HepG2 (cell line): ENCODE results near the gene ACSM2A. TPM values are rescaled to one million over a fixed set of nuclear protein-coding genes. Genes with fewer than 3 reads are reported as not detected.
A peak's percentile ranks its signal among the peaks of the same experiment; 100 is the strongest.
"Not testable (repeated sequence)": the region's sequence is repeated elsewhere in the genome, so short reads cannot be mapped to it uniquely, and the experiment has no call there.

Source experiments
- ATAC-seq: fragments of 200-7000 bp; cut with Tn5 transposase; 3 replicates; pipeline ENCODE4 v1.9.1; 2020; ENCODE audit warnings: mild to moderate bottlenecking, moderate library complexity
- BruUV-seq: library from RNA; stranded (reverse); fragments of 400-500 nt; replicated peaks from 2 replicates; lab custom pipeline; 2021; lab: Mats Ljungman, UMichigan
- CTCF ChIA-PET: fragments of 300-600 bp; formaldehyde crosslinking; extraction: SDS; loops from one replicate; lab custom pipeline; 2021; ENCODE audit warnings: low total read pairs, inconsistent platforms, low intra/inter-chr PET ratio; lab: Yijun Ruan, JAX
- POLR2A ChIA-PET: fragments of 350-600 bp; sonication (Branson Sonifier 250); formaldehyde crosslinking; loops from one replicate; lab custom pipeline; 2020; ENCODE audit warnings: antibody characterized with exemption, inconsistent platforms; lab: Yijun Ruan, JAX
- DNase-seq: peaks from one replicate; pipeline ENCODE4 v3.0.0-alpha.2; 2015; ENCODE audit warnings: low spot score
- FAIRE-seq: peaks from 3 replicates; lab custom pipeline; 2011; peaks lifted over from hg19 to GRCh38; lab: Jason Lieb, UNC
- H2AFZ ChIP-seq: one replicate; pipeline ENCODE4 v1.6.1; 2011; ENCODE audit warnings: low read length, inconsistent platforms
- H3K27ac ChIP-seq: fragments of 300-600 bp; 3 replicates; pipeline ENCODE4 v1.8.0; 2011; ENCODE audit warnings: mixed run types, mild to moderate bottlenecking, mixed read lengths, low read length, inconsistent platforms; ENCODE audit not compliant: insufficient read depth; ENCODE audit errors: extremely low read length
- H3K27me3 ChIP-seq, 2 experiments: fragments of 200-600 bp in 1 of 2; 2 replicates in 1 of 2; 3 replicates in 1 of 2; pipeline versions ENCODE4 v1.6.0 to v1.8.0; 2011; ENCODE audit warnings: low read length in 2 of 2, mild to moderate bottlenecking in 2 of 2, moderate library complexity in 2 of 2, inconsistent platforms in 1 of 2; ENCODE audit not compliant: insufficient read depth in 2 of 2, control insufficient read depth in 1 of 2
- H3K36me3 ChIP-seq, 2 experiments: fragments of 200-600 bp in 1 of 2; replicated peaks in 1 of 2; 2 replicates in 1 of 2; 3 replicates in 1 of 2; pipeline versions ENCODE4 v1.5.1 to v1.8.0; 2011; ENCODE audit warnings: low read length in 2 of 2, inconsistent platforms in 1 of 2; ENCODE audit not compliant: insufficient read depth in 2 of 2, control insufficient read depth in 1 of 2
- H3K4me1 ChIP-seq: 2 replicates; pipeline ENCODE4 v1.5.1; 2012; ENCODE audit warnings: low read length, inconsistent platforms; ENCODE audit not compliant: insufficient read depth
- H3K4me2 ChIP-seq: 2 replicates; pipeline ENCODE4 v1.6.0; 2011; ENCODE audit warnings: low read depth, low read length, inconsistent platforms
- H3K4me3 ChIP-seq, 3 experiments: fragments of 200-600 bp in 1 of 3; sonication (generic), shearing (Covaris generic) in 1 of 3; replicated peaks in 1 of 3; 2 replicates each; pipeline ENCODE4 v1.5.1; 2011 to 2016; ENCODE audit warnings: low read length in 3 of 3, inconsistent platforms in 2 of 3, low read depth in 2 of 3, mild to moderate bottlenecking in 2 of 3, control low read depth in 1 of 3, mixed read lengths in 1 of 3; ENCODE audit not compliant: insufficient read depth in 1 of 3
- H3K79me2 ChIP-seq: one replicate; pipeline ENCODE4 v1.6.1; 2011; ENCODE audit warnings: low read length, inconsistent platforms; ENCODE audit not compliant: insufficient read depth
- H3K9ac ChIP-seq: 2 replicates; pipeline ENCODE4 v1.6.0; 2011; ENCODE audit warnings: mild to moderate bottlenecking, low read depth, low read length, inconsistent platforms; ENCODE audit not compliant: insufficient read depth
- H3K9me3 ChIP-seq: 2 replicates; pipeline ENCODE4 v1.5.1; 2012; ENCODE audit warnings: mild to moderate bottlenecking, low read length
- H4K20me1 ChIP-seq: 2 replicates; pipeline ENCODE4 v1.6.0; 2011; ENCODE audit warnings: inconsistent platforms, mild to moderate bottlenecking, low read length, moderate library complexity; ENCODE audit not compliant: insufficient read depth
- CEBPB ChIP-seq: IDR thresholded peaks from 2 replicates; pipeline ENCODE4 v1.6.1; 2011; ENCODE audit warnings: low read depth, low read length, improper control_type of control experiment, borderline replicate concordance
- CEBPG ChIP-seq: IDR thresholded peaks from 2 replicates; pipeline ENCODE4 v1.6.1; 2016
- FOXA3 ChIP-seq: IDR thresholded peaks from 2 replicates; pipeline ENCODE4 v1.6.1; 2016; ENCODE audit warnings: missing genetic modification reagents, missing compliant biosample characterization
- FOXK1 ChIP-seq: sonication (generic); formaldehyde crosslinking; IDR thresholded peaks from 2 replicates; pipeline ENCODE4 v1.4.0; 2020; ENCODE audit warnings: low read depth, missing genetic modification reagents, borderline replicate concordance
- RARA ChIP-seq: IDR thresholded peaks from 2 replicates; pipeline ENCODE4 v1.6.1; 2016; ENCODE audit warnings: missing genetic modification reagents, missing compliant biosample characterization
- RXRA ChIP-seq: sonication (generic); formaldehyde crosslinking; IDR thresholded peaks from 2 replicates; pipeline ENCODE4 v1.5.1; 2020; ENCODE audit warnings: missing genetic modification reagents
- RXRB ChIP-seq: IDR thresholded peaks from 2 replicates; pipeline ENCODE4 v1.6.1; 2016; ENCODE audit warnings: borderline replicate concordance, missing genetic modification reagents, missing compliant biosample characterization
- TEAD3 ChIP-seq: optimal IDR thresholded peaks from 2 replicates; pipeline ENCODE3; 2016; ENCODE audit warnings: borderline replicate concordance
- ZNF12 ChIP-seq: sonication (generic); formaldehyde crosslinking; IDR thresholded peaks from 2 replicates; pipeline ENCODE4 v1.5.0; 2020; ENCODE audit warnings: missing genetic modification reagents
- ZNF644 ChIP-seq: IDR thresholded peaks from 2 replicates; pipeline ENCODE4 v1.6.1; 2016; ENCODE audit warnings: low read depth
- WGBS: methylation state at CpG from one replicate; pipeline ENCODE4 v1.1.6; 2017; ENCODE audit warnings: low lambda C conversion rate; 5-methylcytosine and 5-hydroxymethylcytosine counted together
- in situ Hi-C: cut with HindIII; loops from 2 replicates; pipeline ENCODE4 v1.10.0; 2017; ENCODE audit warnings: low pct_unique_long_range_greater_than_20kb; ENCODE audit not compliant: extremely low pct_ligation_motif_present
- intact Hi-C: fragments of 100-400 bp; cut with micrococcal nuclease; formaldehyde crosslinking; loops from one replicate; pipeline ENCODE4 v1.10.0; 2022; ENCODE audit not compliant: unreplicated experiment
- polyA plus RNA-seq, 8 experiments: library from polyadenylated mRNA; depleted of rRNA in 3 of 8; stranded (reverse) in 7 of 8; unstranded in 1 of 8; fragments of >200 nt; fragmentation: Illumina TruSeq in 4 of 8; extraction: Trizol in 4 of 8; gene quantifications; 2 replicates each; pipeline versions ENCODE4 v1.2.1 to v1.2.3, GENCODE V29; 2011 to 2016; ENCODE audit warnings: low read depth in 4 of 8, missing spikeins in 1 of 8, mixed read lengths in 1 of 8; ENCODE audit not compliant: insufficient read depth in 1 of 8
- total RNA-seq, 5 experiments: library from RNA; depleted of rRNA; stranded (reverse); fragments of >200 nt; fragmentation: Illumina TruSeq; extraction: Trizol; gene quantifications; 2 replicates each; pipeline ENCODE4 v1.2.3, GENCODE V29; 2016; ENCODE audit warnings: low read depth in 1 of 5
- TF ChIP-seq, protein P1 (sequence below): sonication (generic); formaldehyde crosslinking; IDR thresholded peaks from 2 replicates; pipeline ENCODE4 v1.4.0; 2020; ENCODE audit warnings: missing genetic modification reagents, borderline replicate concordance

Gene ACSM2A
- total and polyA plus RNA-seq, 2 of the 13 experiments (the other 11 are each of a cell fraction or from before 2014, with no cell fraction given): 11.4 to 16.3 TPM

GRCh38 chr16:20460313-20460712 is 9.0 kb downstream of the ACSM2A start:
- DNase-seq (peak; percentile 35), ATAC-seq (peak; percentile 89)
- H3K4me3 ChIP-seq, CTCF ChIA-PET, H3K4me2 ChIP-seq, H3K27me3 ChIP-seq, BruUV-seq, FAIRE-seq, H4K20me1 ChIP-seq, intact Hi-C loops, H2AFZ ChIP-seq, H3K79me2 ChIP-seq, H3K9ac ChIP-seq, H3K36me3 ChIP-seq, in situ Hi-C loops, H3K9me3 ChIP-seq, POLR2A ChIA-PET: not testable (repeated sequence)
- H3K4me1 ChIP-seq: peaks cover 17% of the 10 kb centered on the region
- 0 out of 2 replicates have a peak, but pooled peaks have one; percentile 7 for TF ChIP-seq CEBPG (CRISPR knock-in tag)
- TF ChIP-seq, protein P1, sequence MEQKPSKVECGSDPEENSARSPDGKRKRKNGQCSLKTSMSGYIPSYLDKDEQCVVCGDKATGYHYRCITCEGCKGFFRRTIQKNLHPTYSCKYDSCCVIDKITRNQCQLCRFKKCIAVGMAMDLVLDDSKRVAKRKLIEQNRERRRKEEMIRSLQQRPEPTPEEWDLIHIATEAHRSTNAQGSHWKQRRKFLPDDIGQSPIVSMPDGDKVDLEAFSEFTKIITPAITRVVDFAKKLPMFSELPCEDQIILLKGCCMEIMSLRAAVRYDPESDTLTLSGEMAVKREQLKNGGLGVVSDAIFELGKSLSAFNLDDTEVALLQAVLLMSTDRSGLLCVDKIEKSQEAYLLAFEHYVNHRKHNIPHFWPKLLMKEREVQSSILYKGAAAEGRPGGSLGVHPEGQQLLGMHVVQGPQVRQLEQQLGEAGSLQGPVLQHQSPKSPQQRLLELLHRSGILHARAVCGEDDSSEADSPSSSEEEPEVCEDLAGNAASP (CRISPR knock-in tag): peak; percentile 73; the same call in 1 of the 2 replicates
- TF ChIP-seq CEBPB: peak; percentile 13; the same call in 1 of the 2 replicates
- TF ChIP-seq FOXA3: peak; percentile 30; the same call in 1 of the 2 replicates
- TF ChIP-seq RARA (CRISPR knock-in tag): 0 out of 2 replicates have a peak, but pooled peaks have one; percentile 17
- peak; percentile 36 for TF ChIP-seq TEAD3 (CRISPR knock-in tag)
- TF ChIP-seq ZNF12 (CRISPR knock-in tag): 0 out of 2 replicates have a peak, but pooled peaks have one; percentile 27
- peak; percentile 22; the same call in 1 of the 2 replicates for TF ChIP-seq RXRA
- peak; percentile 29; the same call in 1 of the 2 replicates for TF ChIP-seq RXRB
- peak; percentile 35; the same call in 1 of the 2 replicates for TF ChIP-seq ZNF644 (CRISPR knock-in tag)
- TF ChIP-seq FOXK1: peak; percentile 14; the same call in 1 of the 2 replicates
- peak overlapping the region; percentile 3 for H3K27ac ChIP-seq
- 33% methylated on average over 3 of the region's 4 CpGs for WGBS
